Fibroblast of skin of left quadriceps (primary cell): ENCODE results near the gene SPATA31E1.
"Not testable (repeated sequence)": the region's sequence is repeated elsewhere in the genome, so short reads cannot be mapped to it uniquely, and the experiment has no call there.

Source experiments
- DNase-seq, 2 experiments: peaks; one replicate each; pipeline ENCODE4 v3.0.0-alpha.2; 2013; ENCODE audit warnings: low read depth in 2 of 2

The SPATA31E1 gene

GRCh38 chr9:87885484-87886189 is 3.0 kb downstream of the SPATA31E1 start:
- DNase-seq = no peak

GRCh38 chr9:87886210-87886932 is 3.7 kb downstream of the SPATA31E1 start:
- no peak for DNase-seq

GRCh38 chr9:87886933-87887505 is 4.3 kb downstream of the SPATA31E1 start:
- DNase-seq = no peak

GRCh38 chr9:87887661-87888480 is 5.2 kb downstream of the SPATA31E1 start:
- DNase-seq = no peak

- no peak for DNase-seq
Observed at GRCh38 chr9:87888501-87888900, 5.8 kb downstream of the SPATA31E1 start.

GRCh38 chr9:87889065-87889881 is 6.6 kb downstream of the SPATA31E1 start:
- no peak for DNase-seq

GRCh38 chr9:87889882-87890252 is 7.2 kb downstream of the SPATA31E1 start:
- no peak for DNase-seq

- DNase-seq = no peak
Observed at GRCh38 chr9:87890837-87891236, 8.2 kb downstream of the SPATA31E1 start.

- no peak for DNase-seq
Observed at GRCh38 chr9:87891754-87892153, 9.1 kb downstream of the SPATA31E1 start.

- no peak for DNase-seq
Observed at GRCh38 chr9:87892956-87893355, 10.3 kb downstream of the SPATA31E1 start.

- no peak for DNase-seq
Observed at GRCh38 chr9:87894998-87895625, 12.4 kb downstream of the SPATA31E1 start.

- DNase-seq = no peak
Observed at GRCh38 chr9:87896891-87897290, 14.2 kb downstream of the SPATA31E1 start.

GRCh38 chr9:87898151-87898550 is 15.5 kb downstream of the SPATA31E1 start:
- DNase-seq = no peak

- not testable (repeated sequence) for DNase-seq
Observed at GRCh38 chr9:87902371-87902770, 19.7 kb downstream of the SPATA31E1 start.

- no peak for DNase-seq
Observed at GRCh38 chr9:87909310-87910041, 26.8 kb downstream of the SPATA31E1 start.

GRCh38 chr9:87910821-87911220 is 28.1 kb downstream of the SPATA31E1 start:
- DNase-seq = peak; percentile 40 to 42

GRCh38 chr9:87917662-87918061 is 35.0 kb downstream of the SPATA31E1 start, which contains the start of gene SPATA31C1:
Gene SPATA31C1 (plus strand): TSS chr9:87917962.
- DNase-seq = not testable (repeated sequence)

GRCh38 chr9:87919013-87919412 is 36.3 kb downstream of the SPATA31E1 start:
- DNase-seq = not testable (repeated sequence)

- DNase-seq = not testable (repeated sequence)
Observed at GRCh38 chr9:87921561-87921960, 38.9 kb downstream of the SPATA31E1 start.

- DNase-seq = not testable (repeated sequence)
Observed at GRCh38 chr9:87923012-87923411, 40.3 kb downstream of the SPATA31E1 start.
